ENCODE data around the gene ZIC4. TPM values are rescaled to one million over a fixed set of nuclear protein-coding genes. Genes with fewer than 3 reads are reported as not detected.

Gene ZIC4
- total and polyA plus RNA-seq, 4 donors, result 0.06 TPM; not detected in 3

- H3K9ac ChIP-seq (ENCODE audit: low read depth in 1 of 2, low read length in 2 of 2), result no peak within 1 kb of the TSS
- H3K4me1 ChIP-seq (ENCODE audit: control insufficient read depth in 4 of 4, insufficient read depth in 4 of 4, low read length in 3 of 4), result peaks cover 7 to 40% (median 13%) of the 10 kb centered on the region in 4 donors
- WGBS, result 16% methylated on average over 80 of the region's 80 CpGs
- TF ChIP-seq TAF1 (conservative IDR thresholded peaks at IDR 0.05), result no peak
- TF ChIP-seq SP1 (IDR thresholded peaks at IDR 0.05), result no peak
- TF ChIP-seq RXRA (IDR thresholded peaks at IDR 0.05), result no peak
- TF ChIP-seq HNF4G (IDR thresholded peaks at IDR 0.05), result no peak
- no peak for TF ChIP-seq FOXA2 (IDR thresholded peaks at IDR 0.05)
- no peak for TF ChIP-seq GABPA (IDR thresholded peaks at IDR 0.05 in 1 of 2, conservative IDR thresholded peaks at IDR 0.05 in 1 of 2)
- TF ChIP-seq, protein P1, sequence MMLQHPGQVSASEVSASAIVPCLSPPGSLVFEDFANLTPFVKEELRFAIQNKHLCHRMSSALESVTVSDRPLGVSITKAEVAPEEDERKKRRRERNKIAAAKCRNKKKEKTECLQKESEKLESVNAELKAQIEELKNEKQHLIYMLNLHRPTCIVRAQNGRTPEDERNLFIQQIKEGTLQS (IDR thresholded peaks at IDR 0.05), result no peak
- no peak for TF ChIP-seq EGR1 (IDR thresholded peaks at IDR 0.05; ENCODE audit: low read depth in 2 of 2)
- no peak for TF ChIP-seq RAD21 (IDR thresholded peaks at IDR 0.05)
- no peak for DNase-seq (ENCODE audit: low spot score)
- H3K27ac ChIP-seq (ENCODE audit: low read depth in 1 of 2, low read length in 2 of 2), result no peak within 1 kb of the TSS
- H3K4me3 ChIP-seq (ENCODE audit: low read depth in 1 of 3, low read length in 3 of 3), result peak within 1 kb of the TSS in 1 of 3 donors; percentile 26
- peaks cover 0 to 7% (median 0%) of the 10 kb centered on the region in 4 donors for H3K36me3 ChIP-seq (ENCODE audit: control insufficient read depth in 4 of 4, insufficient read depth in 3 of 4, low read depth in 1 of 4, low read length in 3 of 4)
- peaks cover 0 to 12% (median 5%) of the 10 kb centered on the region in 4 donors for H3K9me3 ChIP-seq (ENCODE audit: control insufficient read depth in 4 of 4, low read length in 3 of 4)
- peaks cover 0 to 46% (median 15%) of the 10 kb centered on the region in 4 donors for H3K27me3 ChIP-seq (ENCODE audit: control insufficient read depth in 4 of 4, insufficient read depth in 4 of 4, low read length in 3 of 4)
These were observed 3.1 kb upstream of the ZIC4 start, which contains the start of gene ZIC1 for GRCh38 chr3:147409143-147410115. Gene ZIC1, plus strand, starts transcription at chr3:147409365. Its CDS starts 748 bp downstream, at chr3:147410113.

DNA sequence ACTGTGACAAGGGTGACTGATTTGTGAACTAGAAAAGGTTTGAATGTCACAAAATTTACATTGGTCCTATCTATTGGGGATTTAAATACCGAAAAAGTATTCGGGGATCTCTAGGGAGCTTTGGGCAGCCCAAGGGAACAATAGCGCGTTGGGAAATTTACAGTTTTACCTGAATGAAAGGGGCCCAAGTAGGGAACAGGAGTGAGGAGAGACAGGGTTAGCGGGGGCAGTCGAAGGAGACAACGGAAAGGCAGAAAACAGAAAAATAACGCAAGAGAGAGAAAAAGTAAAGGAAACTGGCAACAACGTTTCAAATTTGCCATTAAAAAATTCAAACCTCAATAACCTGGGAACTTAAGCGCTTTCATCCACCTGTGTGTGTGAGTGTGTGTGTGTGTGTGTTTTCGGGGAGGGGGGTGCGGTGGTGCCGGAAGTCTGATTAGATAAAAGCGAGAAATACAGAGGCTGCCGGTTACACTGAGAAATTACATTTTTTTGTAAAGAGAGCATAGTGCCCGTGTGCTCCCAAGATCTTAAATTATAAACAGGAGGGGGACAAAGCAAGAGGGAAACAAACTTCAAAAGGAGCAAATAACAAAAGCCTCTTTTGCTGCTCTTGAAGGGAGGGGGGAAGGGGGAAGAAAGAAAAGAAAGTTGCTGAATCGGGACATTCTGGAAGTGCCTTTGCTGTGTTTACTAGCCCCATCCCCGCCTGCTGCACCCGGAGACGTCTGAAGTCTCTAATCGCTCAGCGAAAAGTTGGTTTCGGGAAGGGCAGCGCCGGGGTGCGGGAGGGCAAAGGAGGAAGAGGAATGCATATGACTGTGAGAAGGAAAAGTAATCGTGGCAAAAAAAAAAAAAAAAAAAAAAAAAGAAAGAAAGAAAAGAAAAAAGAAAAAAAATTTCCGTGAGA, 2.1 kb upstream of the ZIC4 start:
- no peak overlapping the region for H3K27ac ChIP-seq (ENCODE audit: low read depth in 1 of 2, low read length in 2 of 2)
- DNase-seq (ENCODE audit: low spot score), result no peak
- H3K4me3 ChIP-seq (ENCODE audit: low read depth in 1 of 3, low read length in 3 of 3), result no peak overlapping the region
- TF ChIP-seq SP1 (IDR thresholded peaks at IDR 0.05) (no peak), HNF4G (IDR thresholded peaks at IDR 0.05) (no peak), TAF1 (conservative IDR thresholded peaks at IDR 0.05) (no peak), FOXA2 (IDR thresholded peaks at IDR 0.05) (no peak), RAD21 (IDR thresholded peaks at IDR 0.05) (no peak), HNF4A (conservative IDR thresholded peaks at IDR 0.05) (no peak), MAX (IDR thresholded peaks at IDR 0.05) (no peak), NR2F2 (IDR thresholded peaks at IDR 0.05) (no peak), JUND (IDR thresholded peaks at IDR 0.05) (no peak), CTCF (IDR thresholded peaks at IDR 0.05; ENCODE audit: low read depth, low read length, missing input control) (no peak)
- TF ChIP-seq, protein P2, sequence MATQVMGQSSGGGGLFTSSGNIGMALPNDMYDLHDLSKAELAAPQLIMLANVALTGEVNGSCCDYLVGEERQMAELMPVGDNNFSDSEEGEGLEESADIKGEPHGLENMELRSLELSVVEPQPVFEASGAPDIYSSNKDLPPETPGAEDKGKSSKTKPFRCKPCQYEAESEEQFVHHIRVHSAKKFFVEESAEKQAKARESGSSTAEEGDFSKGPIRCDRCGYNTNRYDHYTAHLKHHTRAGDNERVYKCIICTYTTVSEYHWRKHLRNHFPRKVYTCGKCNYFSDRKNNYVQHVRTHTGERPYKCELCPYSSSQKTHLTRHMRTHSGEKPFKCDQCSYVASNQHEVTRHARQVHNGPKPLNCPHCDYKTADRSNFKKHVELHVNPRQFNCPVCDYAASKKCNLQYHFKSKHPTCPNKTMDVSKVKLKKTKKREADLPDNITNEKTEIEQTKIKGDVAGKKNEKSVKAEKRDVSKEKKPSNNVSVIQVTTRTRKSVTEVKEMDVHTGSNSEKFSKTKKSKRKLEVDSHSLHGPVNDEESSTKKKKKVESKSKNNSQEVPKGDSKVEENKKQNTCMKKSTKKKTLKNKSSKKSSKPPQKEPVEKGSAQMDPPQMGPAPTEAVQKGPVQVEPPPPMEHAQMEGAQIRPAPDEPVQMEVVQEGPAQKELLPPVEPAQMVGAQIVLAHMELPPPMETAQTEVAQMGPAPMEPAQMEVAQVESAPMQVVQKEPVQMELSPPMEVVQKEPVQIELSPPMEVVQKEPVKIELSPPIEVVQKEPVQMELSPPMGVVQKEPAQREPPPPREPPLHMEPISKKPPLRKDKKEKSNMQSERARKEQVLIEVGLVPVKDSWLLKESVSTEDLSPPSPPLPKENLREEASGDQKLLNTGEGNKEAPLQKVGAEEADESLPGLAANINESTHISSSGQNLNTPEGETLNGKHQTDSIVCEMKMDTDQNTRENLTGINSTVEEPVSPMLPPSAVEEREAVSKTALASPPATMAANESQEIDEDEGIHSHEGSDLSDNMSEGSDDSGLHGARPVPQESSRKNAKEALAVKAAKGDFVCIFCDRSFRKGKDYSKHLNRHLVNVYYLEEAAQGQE (IDR thresholded peaks at IDR 0.05), result no peak
- TF ChIP-seq, protein P1 (IDR thresholded peaks at IDR 0.05), result no peak
- H3K27me3 ChIP-seq (ENCODE audit: control insufficient read depth in 4 of 4, insufficient read depth in 4 of 4, low read length in 3 of 4), result peaks cover 0 to 43% (median 14%) of the 10 kb centered on the region in 4 donors
- H3K9me3 ChIP-seq (ENCODE audit: control insufficient read depth in 4 of 4, low read length in 3 of 4), result peaks cover 0 to 12% (median 5%) of the 10 kb centered on the region in 4 donors
- H3K36me3 ChIP-seq (ENCODE audit: control insufficient read depth in 4 of 4, insufficient read depth in 3 of 4, low read depth in 1 of 4, low read length in 3 of 4), result peaks cover 0 to 5% (median 0%) of the 10 kb centered on the region in 4 donors
- peaks cover 7 to 39% (median 13%) of the 10 kb centered on the region in 4 donors for H3K4me1 ChIP-seq (ENCODE audit: control insufficient read depth in 4 of 4, insufficient read depth in 4 of 4, low read length in 3 of 4)
- H3K9ac ChIP-seq (ENCODE audit: low read depth in 1 of 2, low read length in 2 of 2), result no peak overlapping the region
- 15% methylated on average over 28 of the region's 28 CpGs for WGBS
